WTC11 (cell line): Measurements from ENCODE around the gene COQ7. TPM values are rescaled to one million over a fixed set of nuclear protein-coding genes. Genes with fewer than 3 reads are reported as not detected.

Experiments
- ATAC-seq: fragments of 200-7000 bp; cut with Tn5 transposase; 2 replicates; pipeline ENCODE4 v1.10.0; 2021; ENCODE audit warnings: mild to moderate bottlenecking, moderate library complexity
- CTCF ChIA-PET: fragments of 300-600 bp; sonication (Branson Sonifier 250); formaldehyde crosslinking; loops from one replicate; lab custom pipeline; 2021; ENCODE audit warnings: antibody characterized with exemption; lab: Charles Lee
- POLR2A ChIA-PET: fragments of 350-600 bp; sonication (Branson Sonifier 250); formaldehyde crosslinking; loops from one replicate; lab custom pipeline; 2021; ENCODE audit warnings: antibody characterized with exemption; lab: Charles Lee
- DNase-seq: peaks from one replicate; pipeline ENCODE4 v3.0.0; 2021; ENCODE audit warnings: low spot score
- H3K27ac Mint-ChIP-seq: 2 replicates; pipeline ENCODE4 v1.8.0; 2021; ENCODE audit warnings: mixed read lengths
- H3K27me3 Mint-ChIP-seq: 2 replicates; pipeline ENCODE4 v1.8.0; 2021; ENCODE audit warnings: low read depth, mild to moderate bottlenecking, moderate library complexity, mixed read lengths
- H3K36me3 Mint-ChIP-seq: 2 replicates; pipeline ENCODE4 v1.8.0; 2021; ENCODE audit warnings: mixed read lengths
- H3K4me1 Mint-ChIP-seq: 2 replicates; pipeline ENCODE4 v1.8.0; 2022; ENCODE audit warnings: mixed read lengths
- H3K4me3 Mint-ChIP-seq: 2 replicates; pipeline ENCODE4 v1.8.0; 2021; ENCODE audit warnings: mild to moderate bottlenecking, moderate library complexity, mixed read lengths
- H3K9me3 Mint-ChIP-seq: 2 replicates; pipeline ENCODE4 v1.8.0; 2021; ENCODE audit warnings: mixed read lengths
- AR ChIP-seq: fragments of 250-450 bp; sonication (Bioruptor Pico); IDR thresholded peaks from 2 replicates; pipeline ENCODE4 v1.9.0; 2021; ENCODE audit warnings: mild to moderate bottlenecking
- CREM ChIP-seq: sonication (generic); formaldehyde crosslinking; IDR thresholded peaks from 2 replicates; pipeline ENCODE4 v1.8.1; 2022; ENCODE audit warnings: mild to moderate bottlenecking, missing genetic modification reagents, moderate library complexity
- IRF2 ChIP-seq: sonication (generic); formaldehyde crosslinking; IDR thresholded peaks from 2 replicates; pipeline ENCODE4 v1.8.0; 2022; ENCODE audit warnings: low read depth, missing genetic modification reagents, borderline replicate concordance
- JAZF1 ChIP-seq: fragments of 250-450 bp; sonication (Bioruptor Pico); IDR thresholded peaks from 2 replicates; pipeline ENCODE4 v1.9.0; 2021; ENCODE audit warnings: moderate library complexity, mild to moderate bottlenecking, inconsistent platforms
- MYBL2 ChIP-seq: sonication (generic); formaldehyde crosslinking; IDR thresholded peaks from 2 replicates; pipeline ENCODE4 v1.8.1; 2023; ENCODE audit warnings: mild to moderate bottlenecking, moderate library complexity, missing genetic modification reagents
- NR3C1 ChIP-seq: sonication (generic); formaldehyde crosslinking; conservative IDR thresholded peaks from 2 replicates; pipeline ENCODE4 v1.8.1; 2023; ENCODE audit warnings: low read depth, mild to moderate bottlenecking, missing genetic modification reagents
- PRDM15 ChIP-seq: sonication (generic); formaldehyde crosslinking; IDR thresholded peaks from 2 replicates; pipeline ENCODE4 v1.8.0; 2022; ENCODE audit warnings: missing genetic modification reagents
- PREB ChIP-seq: sonication (generic); formaldehyde crosslinking; IDR thresholded peaks from 2 replicates; pipeline ENCODE4 v1.8.1; 2022; ENCODE audit warnings: mild to moderate bottlenecking, missing genetic modification reagents, moderate library complexity, borderline replicate concordance
- STAT6 ChIP-seq: sonication (generic); formaldehyde crosslinking; conservative IDR thresholded peaks from 2 replicates; pipeline ENCODE4 v1.8.1; 2023; ENCODE audit warnings: mild to moderate bottlenecking, low read depth, missing genetic modification reagents, moderate library complexity
- ZBTB21 ChIP-seq: sonication (generic); formaldehyde crosslinking; IDR thresholded peaks from 2 replicates; pipeline ENCODE4 v1.8.1; 2023; ENCODE audit warnings: mild to moderate bottlenecking, missing genetic modification reagents, borderline replicate concordance
- ZBTB43 ChIP-seq: sonication (generic); formaldehyde crosslinking; IDR thresholded peaks from 2 replicates; pipeline ENCODE4 v1.8.1; 2023; ENCODE audit warnings: mild to moderate bottlenecking, missing genetic modification reagents
- ZNF219 ChIP-seq: sonication (generic); formaldehyde crosslinking; IDR thresholded peaks from 2 replicates; pipeline ENCODE4 v1.8.0; 2023; ENCODE audit warnings: missing genetic modification reagents, mild to moderate bottlenecking, borderline replicate concordance
- ZNF317 ChIP-seq: sonication (generic); formaldehyde crosslinking; IDR thresholded peaks from 2 replicates; pipeline ENCODE4 v1.8.1; 2023; ENCODE audit warnings: low read depth, mild to moderate bottlenecking, moderate library complexity, missing genetic modification reagents, borderline replicate concordance
- ZNF396 ChIP-seq: fragments of 250-450 bp; sonication (Bioruptor Pico); IDR thresholded peaks from 2 replicates; pipeline ENCODE4 v1.8.0; 2021; ENCODE audit warnings: mild to moderate bottlenecking, moderate library complexity, borderline replicate concordance
- ZNF416 ChIP-seq: fragments of 250-450 bp; sonication (Bioruptor Pico); IDR thresholded peaks from 2 replicates; pipeline ENCODE4 v1.9.0; 2021; ENCODE audit warnings: mild to moderate bottlenecking, inconsistent platforms
- ZNF532 ChIP-seq: fragments of 250-450 bp; sonication (Bioruptor Pico); IDR thresholded peaks from 2 replicates; pipeline ENCODE4 v1.9.0; 2021; ENCODE audit warnings: mild to moderate bottlenecking, borderline replicate concordance
- total RNA-seq: library from RNA; stranded (reverse); gene quantifications from 3 replicates; pipeline ENCODE4 v1.2.3, GENCODE V29; 2021

COQ7 gene
- total RNA-seq, 1 experiment from 2014 or later: 20.7 TPM

GRCh38 chr16:19095654-19096053 lies 28.2 kb downstream of the COQ7 start (continued):
- TF ChIP-seq ZNF532 (no peak), ZNF396 (CRISPR knock-in tag) (no peak), PRDM15 (CRISPR knock-in tag) (no peak)

GRCh38 chr16:19098173-19098572 lies 30.8 kb downstream of the COQ7 start:
- no peak for DNase-seq
- Mint-ChIP-seq H3K4me1 (peaks cover 11% of the 10 kb centered on the region; the same call in 1 of the 2 replicates), H3K36me3 (0 out of 2 replicates have a peak, but pooled peaks cover 2% of the 10 kb centered on the region), H3K27ac (no peak overlapping the region), H3K4me3 (no peak overlapping the region), H3K9me3 (peaks cover 18% of the 10 kb centered on the region), H3K27me3 (peaks cover 2% of the 10 kb centered on the region)
- TF ChIP-seq ZNF219 (no peak), ZNF416 (CRISPR knock-in tag) (no peak), MYBL2 (no peak), JAZF1 (no peak), STAT6 (CRISPR knock-in tag) (no peak)
- POLR2A ChIA-PET: interaction anchor here (0.6 kb wide), 1 partner anchor 146 kb away, joined by 14 read pairs; no protein-coding TSS in a partner anchor
- CTCF ChIA-PET: interaction anchor here (1.0 kb wide), 1 partner anchor 12 kb away, joined by 3 read pairs; no protein-coding TSS in a partner anchor
- ATAC-seq: no peak

GRCh38 chr16:19102187-19102872 lies 34.9 kb downstream of the COQ7 start:
- Mint-ChIP-seq H3K36me3 (0 out of 2 replicates have a peak, but pooled peaks cover 2% of the 10 kb centered on the region), H3K27me3 (peaks cover 2% of the 10 kb centered on the region; the same call in 1 of the 2 replicates), H3K27ac (no peak overlapping the region), H3K4me3 (no peak overlapping the region), H3K4me1 (peaks cover 5% of the 10 kb centered on the region), H3K9me3 (peaks cover 18% of the 10 kb centered on the region)
- POLR2A ChIA-PET: no interaction called here
- CTCF ChIA-PET: no interaction called here
- DNase-seq: no peak
- no peak for ATAC-seq
- TF ChIP-seq PREB (no peak), IRF2 (CRISPR knock-in tag) (no peak), ZBTB21 (no peak), CREM (CRISPR knock-in tag) (no peak), NR3C1 (no peak), ZNF317 (CRISPR knock-in tag) (no peak), AR (no peak), ZBTB43 (CRISPR knock-in tag) (no peak)
